HepG2 (cell line): ENCODE data around the gene BPIFB2. TPM values are rescaled to one million over a fixed set of nuclear protein-coding genes. Genes with fewer than 3 reads are reported as not detected.
A peak's percentile ranks its signal among the peaks of the same experiment; 100 is the strongest.

ENCODE experiments used
- ATF7 ChIP-seq, 2 experiments: fragments of 450-650 bp in 1 of 2; sonication (generic) in 1 of 2; formaldehyde crosslinking in 1 of 2; IDR thresholded peaks; 2 replicates each; pipeline versions ENCODE4 v1.4.0 to v1.6.1; 2016 to 2020; ENCODE audit warnings: antibody characterized with exemption in 1 of 2, mild to moderate bottlenecking in 1 of 2, missing genetic modification reagents in 1 of 2
- CBX5 ChIP-seq: sonication (generic); formaldehyde crosslinking; IDR thresholded peaks from 2 replicates; pipeline ENCODE4 v1.4.0; 2020; ENCODE audit warnings: missing genetic modification reagents, borderline replicate concordance
- CCAR2 ChIP-seq: fragments of 200-400 bp; formaldehyde crosslinking; optimal IDR thresholded peaks from 2 replicates; pipeline ENCODE3; 2018; ENCODE audit warnings: low read depth, mild to moderate bottlenecking, low read length, moderate library complexity
- ERF ChIP-seq: IDR thresholded peaks from 2 replicates; pipeline ENCODE4 v1.6.1; 2018; ENCODE audit warnings: missing biosample characterization, missing genetic modification reagents
- HOXA5 ChIP-seq: sonication (generic); formaldehyde crosslinking; IDR thresholded peaks from 2 replicates; pipeline ENCODE4 v1.4.0; 2020; ENCODE audit warnings: missing genetic modification reagents
- JUNB ChIP-seq: sonication (generic); formaldehyde crosslinking; IDR thresholded peaks from 2 replicates; pipeline ENCODE4 v1.8.0; 2022; ENCODE audit warnings: missing genetic modification reagents, mild to moderate bottlenecking, borderline replicate concordance
- MAX ChIP-seq: IDR thresholded peaks from 2 replicates; pipeline ENCODE4 v1.6.1; 2012; ENCODE audit warnings: inconsistent platforms
- NFKB2 ChIP-seq: sonication (generic); formaldehyde crosslinking; IDR thresholded peaks from 2 replicates; pipeline ENCODE4 v1.4.0; 2020; ENCODE audit warnings: missing genetic modification reagents, borderline replicate concordance
- NR2F6 ChIP-seq, 2 experiments: IDR thresholded peaks; 2 replicates each; pipeline ENCODE4 v1.6.1; 2016; ENCODE audit warnings: antibody characterized with exemption in 1 of 2, mild to moderate bottlenecking in 1 of 2
- NR3C1 ChIP-seq: sonication (generic); formaldehyde crosslinking; IDR thresholded peaks from 2 replicates; pipeline ENCODE4 v1.4.0; 2020; ENCODE audit warnings: missing genetic modification reagents
- POGZ ChIP-seq: sonication (generic); formaldehyde crosslinking; IDR thresholded peaks from 2 replicates; pipeline ENCODE4 v1.4.0; 2020; ENCODE audit warnings: mild to moderate bottlenecking, missing genetic modification reagents
- POLR2AphosphoS2 ChIP-seq: IDR thresholded peaks from 2 replicates; pipeline ENCODE4 v1.6.1; 2011; ENCODE audit warnings: low read depth, low read length, improper control_type of control experiment
- RFX1 ChIP-seq: fragments of 450-650 bp; IDR thresholded peaks from 2 replicates; pipeline ENCODE4 v1.6.1; 2017
- SNAPC2 ChIP-seq: sonication (generic); formaldehyde crosslinking; IDR thresholded peaks from 2 replicates; pipeline ENCODE4 v1.8.1; 2022; ENCODE audit warnings: mild to moderate bottlenecking, missing genetic modification reagents
- SRY ChIP-seq: sonication (generic); formaldehyde crosslinking; IDR thresholded peaks from 2 replicates; pipeline ENCODE4 v1.8.0; 2022; ENCODE audit warnings: mild to moderate bottlenecking, missing genetic modification reagents
- SSRP1 ChIP-seq: IDR thresholded peaks from 2 replicates; pipeline ENCODE4 v1.6.1; 2016; ENCODE audit warnings: control low read depth
- TBL1XR1 ChIP-seq: fragments of 150-350 bp; IDR thresholded peaks from 2 replicates; pipeline ENCODE4 v1.6.1; 2014; ENCODE audit warnings: borderline replicate concordance, low read length; ENCODE audit not compliant: partially characterized antibody
- TCF7L2 ChIP-seq: IDR thresholded peaks from 2 replicates; pipeline ENCODE4 v1.6.1; 2011; ENCODE audit warnings: mild to moderate bottlenecking, low read depth, low read length, moderate library complexity
- TSC22D2 ChIP-seq: sonication (generic); formaldehyde crosslinking; IDR thresholded peaks from 2 replicates; pipeline ENCODE4 v1.5.1; 2020; ENCODE audit warnings: missing genetic modification reagents, mild to moderate bottlenecking, borderline replicate concordance
- ZC3H4 ChIP-seq: sonication (generic); formaldehyde crosslinking; IDR thresholded peaks from 2 replicates; pipeline ENCODE4 v1.4.0; 2020; ENCODE audit warnings: missing genetic modification reagents, borderline replicate concordance
- ZNF20 ChIP-seq: sonication (generic); formaldehyde crosslinking; IDR thresholded peaks from 2 replicates; pipeline ENCODE4 v1.4.0; 2020; ENCODE audit warnings: mild to moderate bottlenecking, moderate library complexity, missing genetic modification reagents
- ZNF207 ChIP-seq: fragments of 450-650 bp; IDR thresholded peaks from 2 replicates; pipeline ENCODE4 v1.6.1; 2016; ENCODE audit warnings: antibody characterized with exemption, borderline replicate concordance
- ZNF232 ChIP-seq: sonication (generic); formaldehyde crosslinking; IDR thresholded peaks from 2 replicates; pipeline ENCODE4 v1.4.0; 2020; ENCODE audit warnings: missing genetic modification reagents, borderline replicate concordance
- ZNF329 ChIP-seq: sonication (generic); formaldehyde crosslinking; IDR thresholded peaks from 2 replicates; pipeline ENCODE4 v1.9.0; 2021; ENCODE audit warnings: low read depth, mild to moderate bottlenecking, missing genetic modification reagents
- ZNF724P ChIP-seq: sonication (generic); formaldehyde crosslinking; IDR thresholded peaks from 2 replicates; pipeline ENCODE4 v1.8.0; 2022; ENCODE audit warnings: missing genetic modification reagents, borderline replicate concordance
- ZNF737 ChIP-seq: sonication (generic); formaldehyde crosslinking; IDR thresholded peaks from 2 replicates; pipeline ENCODE4 v1.5.0; 2020; ENCODE audit warnings: missing genetic modification reagents, mild to moderate bottlenecking, borderline replicate concordance
- polyA plus RNA-seq, 8 experiments: library from polyadenylated mRNA; depleted of rRNA in 3 of 8; stranded (reverse) in 7 of 8; unstranded in 1 of 8; fragments of >200 nt; fragmentation: Illumina TruSeq in 4 of 8; extraction: Trizol in 4 of 8; gene quantifications; 2 replicates each; pipeline versions ENCODE4 v1.2.1 to v1.2.3, GENCODE V29; 2011 to 2016; ENCODE audit warnings: low read depth in 4 of 8, missing spikeins in 1 of 8, mixed read lengths in 1 of 8; ENCODE audit not compliant: insufficient read depth in 1 of 8
- total RNA-seq, 5 experiments: library from RNA; depleted of rRNA; stranded (reverse); fragments of >200 nt; fragmentation: Illumina TruSeq; extraction: Trizol; gene quantifications; 2 replicates each; pipeline ENCODE4 v1.2.3, GENCODE V29; 2016; ENCODE audit warnings: low read depth in 1 of 5
- TF ChIP-seq, protein P1 (sequence below): sonication (generic); formaldehyde crosslinking; IDR thresholded peaks from 2 replicates; pipeline ENCODE4 v1.8.0; 2022; ENCODE audit warnings: low read depth, missing genetic modification reagents
- TF ChIP-seq, protein P2 (sequence below): sonication (generic); formaldehyde crosslinking; IDR thresholded peaks from 2 replicates; pipeline ENCODE4 v1.5.0; 2020; ENCODE audit warnings: mild to moderate bottlenecking, missing genetic modification reagents
- TF ChIP-seq, protein P3 (sequence below): sonication (generic); formaldehyde crosslinking; conservative IDR thresholded peaks from 2 replicates; pipeline ENCODE4 v1.8.1; 2023; ENCODE audit warnings: missing genetic modification reagents

Gene BPIFB2
- total and polyA plus RNA-seq, 2 of the 13 experiments (the other 11 are each of a cell fraction or from before 2014, with no cell fraction given) = 54.5 to 902 TPM

- TF ChIP-seq NR3C1 (CRISPR knock-in tag) = no peak
- TF ChIP-seq NR2F6 (IDR thresholded peaks at IDR 0.05) = no peak
- no peak for TF ChIP-seq NR2F6 (CRISPR knock-in tag; IDR thresholded peaks at IDR 0.05)
- no peak for TF ChIP-seq TBL1XR1
- TF ChIP-seq, protein P1, sequence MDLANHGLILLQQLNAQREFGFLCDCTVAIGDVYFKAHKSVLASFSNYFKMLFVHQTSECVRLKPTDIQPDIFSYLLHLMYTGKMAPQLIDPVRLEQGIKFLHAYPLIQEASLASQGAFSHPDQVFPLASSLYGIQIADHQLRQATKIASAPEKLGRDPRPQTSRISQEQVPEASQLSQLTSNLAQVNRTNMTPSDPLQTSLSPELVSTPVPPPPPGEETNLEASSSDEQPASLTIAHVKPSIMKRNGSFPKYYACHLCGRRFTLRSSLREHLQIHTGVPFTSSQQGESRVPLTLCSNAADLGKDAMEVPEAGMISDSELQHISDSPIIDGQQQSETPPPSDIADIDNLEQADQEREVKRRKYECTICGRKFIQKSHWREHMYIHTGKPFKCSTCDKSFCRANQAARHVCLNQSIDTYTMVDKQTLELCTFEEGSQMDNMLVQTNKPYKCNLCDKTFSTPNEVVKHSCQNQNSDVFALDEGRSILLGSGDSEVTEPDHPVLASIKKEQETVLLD = 0 out of 2 replicates have a peak, but pooled peaks have one; percentile 28
- TF ChIP-seq TSC22D2 (CRISPR knock-in tag) = no peak
- TF ChIP-seq ZNF232 (CRISPR knock-in tag) = no peak
- TF ChIP-seq MAX = peak; percentile 42; the same call in 1 of the 2 replicates
- TF ChIP-seq ZNF329 (CRISPR knock-in tag) = no peak
- TF ChIP-seq ZC3H4 (CRISPR knock-in tag) = no peak
- no peak for TF ChIP-seq CBX5 (CRISPR knock-in tag)
- TF ChIP-seq ZNF207 = 0 out of 2 replicates have a peak, but pooled peaks have one; percentile 11
- TF ChIP-seq, protein P2, sequence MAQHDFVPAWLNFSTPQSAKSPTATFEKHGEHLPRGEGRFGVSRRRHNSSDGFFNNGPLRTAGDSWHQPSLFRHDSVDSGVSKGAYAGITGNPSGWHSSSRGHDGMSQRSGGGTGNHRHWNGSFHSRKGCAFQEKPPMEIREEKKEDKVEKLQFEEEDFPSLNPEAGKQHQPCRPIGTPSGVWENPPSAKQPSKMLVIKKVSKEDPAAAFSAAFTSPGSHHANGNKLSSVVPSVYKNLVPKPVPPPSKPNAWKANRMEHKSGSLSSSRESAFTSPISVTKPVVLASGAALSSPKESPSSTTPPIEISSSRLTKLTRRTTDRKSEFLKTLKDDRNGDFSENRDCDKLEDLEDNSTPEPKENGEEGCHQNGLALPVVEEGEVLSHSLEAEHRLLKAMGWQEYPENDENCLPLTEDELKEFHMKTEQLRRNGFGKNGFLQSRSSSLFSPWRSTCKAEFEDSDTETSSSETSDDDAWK (CRISPR knock-in tag) = no peak
- no peak for TF ChIP-seq RFX1
- TF ChIP-seq CCAR2 = peak; percentile 99
- 0 out of 2 replicates have a peak, but pooled peaks have one; percentile 53 for TF ChIP-seq POLR2AphosphoS2
- no peak for TF ChIP-seq SRY (CRISPR knock-in tag)
- TF ChIP-seq ZNF20 (CRISPR knock-in tag) = no peak
- TF ChIP-seq SNAPC2 (CRISPR knock-in tag) = no peak
- TF ChIP-seq POGZ (CRISPR knock-in tag) = no peak
- TF ChIP-seq NFKB2 = no peak
- TF ChIP-seq JUNB (CRISPR knock-in tag) = peak; percentile 53; the same call in 1 of the 2 replicates
- TF ChIP-seq TCF7L2 = no peak
- no peak for TF ChIP-seq ZNF724P (CRISPR knock-in tag)
- no peak for TF ChIP-seq HOXA5
- peak; percentile 85; the same call in 1 of the 2 replicates for TF ChIP-seq SSRP1
- TF ChIP-seq, protein P3, sequence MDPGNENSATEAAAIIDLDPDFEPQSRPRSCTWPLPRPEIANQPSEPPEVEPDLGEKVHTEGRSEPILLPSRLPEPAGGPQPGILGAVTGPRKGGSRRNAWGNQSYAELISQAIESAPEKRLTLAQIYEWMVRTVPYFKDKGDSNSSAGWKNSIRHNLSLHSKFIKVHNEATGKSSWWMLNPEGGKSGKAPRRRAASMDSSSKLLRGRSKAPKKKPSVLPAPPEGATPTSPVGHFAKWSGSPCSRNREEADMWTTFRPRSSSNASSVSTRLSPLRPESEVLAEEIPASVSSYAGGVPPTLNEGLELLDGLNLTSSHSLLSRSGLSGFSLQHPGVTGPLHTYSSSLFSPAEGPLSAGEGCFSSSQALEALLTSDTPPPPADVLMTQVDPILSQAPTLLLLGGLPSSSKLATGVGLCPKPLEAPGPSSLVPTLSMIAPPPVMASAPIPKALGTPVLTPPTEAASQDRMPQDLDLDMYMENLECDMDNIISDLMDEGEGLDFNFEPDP (CRISPR knock-in tag) = no peak
- peak; percentile 47; the same call in 1 of the 2 replicates for TF ChIP-seq ATF7 (IDR thresholded peaks at IDR 0.05)
- TF ChIP-seq ATF7 (CRISPR knock-in tag; IDR thresholded peaks at IDR 0.05) = no peak
- TF ChIP-seq ZNF737 (CRISPR knock-in tag) = no peak
- TF ChIP-seq ERF = no peak
These were observed 17.9 kb downstream of the BPIFB2 start (continued) for GRCh38 chr20:33025318-33025876.
